Measurements from ENCODE around the gene MGMT. TPM values are rescaled to one million over a fixed set of nuclear protein-coding genes. Genes with fewer than 3 reads are reported as not detected.

MGMT gene
- total RNA-seq, 1 donor from 2014 or later: 51.4 TPM

DNA sequence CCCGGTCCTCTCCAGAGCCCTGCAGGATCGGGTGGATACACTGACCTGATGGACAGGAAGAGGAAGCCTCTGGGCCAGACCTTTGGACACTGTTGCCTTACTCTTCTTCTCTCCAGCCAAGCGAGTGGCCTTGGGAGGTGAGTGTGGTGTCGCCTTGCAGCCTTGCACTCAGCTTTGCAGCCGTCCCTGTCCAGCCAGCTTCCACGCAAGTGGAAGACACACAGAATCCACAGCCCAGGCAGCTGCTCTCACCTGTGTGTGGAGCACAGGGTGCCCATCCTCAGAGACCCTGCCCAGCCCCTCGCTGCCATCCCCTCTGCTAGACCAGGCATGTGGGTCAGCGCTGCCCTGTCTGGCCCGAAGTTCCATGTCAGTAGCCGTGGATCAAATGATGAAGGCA is 258.0 kb downstream of the MGMT start:
- TF ChIP-seq, protein P1, sequence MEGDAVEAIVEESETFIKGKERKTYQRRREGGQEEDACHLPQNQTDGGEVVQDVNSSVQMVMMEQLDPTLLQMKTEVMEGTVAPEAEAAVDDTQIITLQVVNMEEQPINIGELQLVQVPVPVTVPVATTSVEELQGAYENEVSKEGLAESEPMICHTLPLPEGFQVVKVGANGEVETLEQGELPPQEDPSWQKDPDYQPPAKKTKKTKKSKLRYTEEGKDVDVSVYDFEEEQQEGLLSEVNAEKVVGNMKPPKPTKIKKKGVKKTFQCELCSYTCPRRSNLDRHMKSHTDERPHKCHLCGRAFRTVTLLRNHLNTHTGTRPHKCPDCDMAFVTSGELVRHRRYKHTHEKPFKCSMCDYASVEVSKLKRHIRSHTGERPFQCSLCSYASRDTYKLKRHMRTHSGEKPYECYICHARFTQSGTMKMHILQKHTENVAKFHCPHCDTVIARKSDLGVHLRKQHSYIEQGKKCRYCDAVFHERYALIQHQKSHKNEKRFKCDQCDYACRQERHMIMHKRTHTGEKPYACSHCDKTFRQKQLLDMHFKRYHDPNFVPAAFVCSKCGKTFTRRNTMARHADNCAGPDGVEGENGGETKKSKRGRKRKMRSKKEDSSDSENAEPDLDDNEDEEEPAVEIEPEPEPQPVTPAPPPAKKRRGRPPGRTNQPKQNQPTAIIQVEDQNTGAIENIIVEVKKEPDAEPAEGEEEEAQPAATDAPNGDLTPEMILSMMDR (conservative IDR thresholded peaks at IDR 0.05; ENCODE audit: low read depth, low read length): no peak
- H3K4me3 ChIP-seq (ENCODE audit: low read depth, low read length): no peak overlapping the region
- DNase-seq (ENCODE audit: low read depth): no peak

DNA sequence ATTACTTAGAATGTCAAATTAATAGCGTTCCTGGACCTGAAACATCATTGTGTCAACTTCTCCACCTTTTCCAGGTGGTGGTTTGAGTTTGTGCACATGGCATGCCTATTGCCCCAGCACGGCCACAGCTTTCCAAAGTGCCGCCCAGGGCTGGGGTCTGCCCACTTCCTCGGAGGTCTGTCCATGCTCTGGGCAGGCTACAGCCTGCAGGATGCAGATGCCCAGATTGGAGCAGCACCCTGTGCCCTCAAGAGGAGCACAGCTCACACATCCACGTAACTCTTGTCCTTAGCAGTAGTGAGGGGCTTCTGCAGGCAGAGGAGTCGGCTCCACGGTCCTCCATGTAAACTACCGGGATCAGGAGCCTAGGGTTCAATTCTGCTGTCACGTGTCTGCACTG is 258.4 kb downstream of the MGMT start:
- TF ChIP-seq, protein P1 (conservative IDR thresholded peaks at IDR 0.05; ENCODE audit: low read depth, low read length): no peak
- no peak overlapping the region for H3K4me3 ChIP-seq (ENCODE audit: low read depth, low read length)
- no peak for DNase-seq (ENCODE audit: low read depth)

DNA sequence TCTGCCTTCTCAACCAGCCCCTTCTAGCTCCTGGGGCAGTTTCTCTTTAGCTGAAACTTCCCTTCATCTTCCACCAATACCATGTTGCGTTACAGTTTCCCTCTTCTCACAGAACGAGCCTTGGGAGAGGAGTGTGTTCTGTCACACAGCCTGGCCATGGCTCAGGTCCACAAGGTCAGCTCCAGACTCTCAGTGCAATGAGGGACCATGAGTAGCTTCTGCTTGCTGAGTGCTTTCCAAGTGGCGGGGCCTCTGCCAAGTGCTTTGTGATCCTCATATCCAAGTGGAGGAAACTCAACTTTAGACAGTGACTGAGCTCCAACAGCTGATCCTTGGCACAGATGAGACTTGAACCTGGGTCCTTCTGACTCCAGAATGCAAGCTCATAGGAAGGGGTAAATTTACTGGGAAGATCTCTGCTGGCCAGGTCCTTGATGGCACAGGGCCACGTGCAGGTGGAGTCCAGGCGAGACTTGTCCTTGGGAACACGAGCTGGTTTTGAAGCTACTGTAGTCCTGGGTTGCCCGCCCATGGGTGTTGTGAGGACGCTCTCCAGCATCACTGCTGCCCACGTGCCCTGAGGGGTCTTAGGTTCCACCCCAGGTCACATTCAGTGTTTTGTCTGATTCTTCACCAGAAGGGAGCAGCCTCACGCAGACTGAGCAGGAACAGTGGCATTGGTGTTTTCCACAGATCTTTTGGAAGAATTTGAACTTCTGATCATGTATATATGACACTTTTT is 259.0 kb downstream of the MGMT start:
- TF ChIP-seq, protein P1 (conservative IDR thresholded peaks at IDR 0.05; ENCODE audit: low read depth, low read length): no peak
- no peak for DNase-seq (ENCODE audit: low read depth)
- no peak overlapping the region for H3K4me3 ChIP-seq (ENCODE audit: low read depth, low read length)

DNA sequence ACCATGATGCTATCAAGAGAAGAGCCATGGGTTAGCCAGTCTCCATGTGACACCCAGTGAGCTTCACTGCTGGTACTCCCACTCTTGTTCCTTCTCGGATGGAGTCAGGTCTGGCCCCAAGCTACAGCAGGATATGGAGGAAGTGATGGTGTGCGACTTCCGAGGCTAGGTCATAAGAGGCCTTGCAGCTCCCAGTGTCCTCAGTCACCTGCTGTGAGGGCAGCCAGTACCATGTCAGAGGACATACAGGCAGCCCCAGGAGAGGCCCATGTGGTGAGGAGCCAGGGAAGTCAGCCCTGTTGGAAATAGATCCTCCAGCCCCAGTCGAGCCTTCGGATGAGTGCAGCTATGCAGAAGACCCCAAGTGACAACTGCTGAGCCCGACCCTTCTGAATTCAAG is 260.0 kb downstream of the MGMT start:
- TF ChIP-seq, protein P1 (conservative IDR thresholded peaks at IDR 0.05; ENCODE audit: low read depth, low read length): no peak
- no peak overlapping the region for H3K4me3 ChIP-seq (ENCODE audit: low read depth, low read length)
- no peak for DNase-seq (ENCODE audit: low read depth)

DNA sequence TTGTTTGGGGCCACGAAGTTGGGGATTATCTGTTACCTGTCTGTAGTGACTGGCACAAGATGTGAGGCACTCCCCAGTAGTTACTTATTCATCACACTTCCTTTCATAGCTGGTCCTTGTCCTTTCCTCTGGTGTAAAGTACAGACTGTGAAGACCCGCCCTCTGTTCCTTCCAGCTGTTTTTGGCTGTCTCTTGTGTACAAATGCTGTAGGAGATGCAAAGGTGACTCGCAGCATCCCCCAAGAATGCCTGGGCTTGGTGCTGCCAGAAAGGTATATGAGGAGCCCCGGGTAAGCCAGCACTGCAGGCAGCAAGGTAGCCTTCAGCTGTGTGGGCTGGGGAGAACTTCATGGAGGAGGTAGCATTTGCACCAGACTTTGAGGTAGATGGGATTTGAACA is 260.5 kb downstream of the MGMT start:
- TF ChIP-seq, protein P1 (conservative IDR thresholded peaks at IDR 0.05; ENCODE audit: low read depth, low read length): no peak
- DNase-seq (ENCODE audit: low read depth): no peak
- H3K4me3 ChIP-seq (ENCODE audit: low read depth, low read length): no peak overlapping the region

DNA sequence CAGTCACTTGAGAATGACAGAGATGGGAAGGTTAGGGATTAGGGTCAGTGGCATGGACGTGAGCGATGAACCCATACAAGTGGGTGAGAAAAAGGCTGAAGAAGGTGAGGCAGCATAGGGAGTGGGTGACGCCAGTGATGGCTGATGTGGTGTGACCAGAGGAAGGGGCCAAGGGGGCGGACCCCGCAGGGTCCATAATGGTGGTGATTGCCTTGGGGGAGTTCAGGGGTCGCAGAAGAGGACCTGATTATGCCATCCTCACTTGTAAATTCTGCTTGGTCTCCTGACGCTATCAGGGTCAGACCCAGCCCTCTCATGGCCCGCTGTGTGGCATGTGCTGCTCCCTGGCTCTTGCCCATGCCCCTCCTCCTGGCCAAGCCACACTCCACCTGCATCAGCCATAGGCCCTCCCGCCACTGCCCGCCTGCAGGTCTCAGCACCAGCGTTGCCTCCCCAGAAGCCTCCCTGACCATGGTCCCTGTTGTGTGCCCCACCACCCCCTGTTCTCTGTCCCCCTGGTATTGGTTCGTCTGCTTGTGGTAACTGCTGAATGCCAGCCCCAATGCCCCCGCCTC is 261.3 kb downstream of the MGMT start:
- TF ChIP-seq, protein P1 (conservative IDR thresholded peaks at IDR 0.05; ENCODE audit: low read depth, low read length): no peak
- DNase-seq (ENCODE audit: low read depth): no peak

More for the DNA sequence above, 261.3 kb downstream of the MGMT start:
- no peak overlapping the region for H3K4me3 ChIP-seq (ENCODE audit: low read depth, low read length)

Data from epithelial cell of proximal tubule (primary cell).